ENCODE measurements around the gene TRAM2.

DNA sequence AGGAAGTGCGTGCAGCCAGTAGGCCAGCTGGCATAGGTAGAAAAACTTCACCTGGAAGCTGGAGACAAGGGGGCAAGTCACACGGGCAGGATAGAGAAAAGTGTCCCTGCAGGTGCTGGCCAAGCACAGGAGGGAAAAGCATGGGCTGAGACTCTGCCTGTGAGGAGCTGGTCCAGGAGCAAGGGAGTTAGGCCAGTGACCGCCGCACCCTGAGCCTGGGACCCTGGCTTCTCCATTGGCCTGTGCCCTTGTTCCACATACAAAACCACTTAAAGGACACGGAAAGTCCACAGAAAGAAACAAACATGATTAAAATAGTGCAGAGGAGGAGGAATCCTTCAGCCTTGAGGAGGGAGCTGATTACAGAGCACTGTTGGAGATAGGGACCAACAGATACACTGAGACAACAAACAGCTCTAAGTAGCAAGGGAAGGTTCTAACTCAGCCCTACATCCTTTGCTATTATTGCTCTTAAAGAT lies 68.6 kb downstream of the TRAM2 start:
- no peak for TF ChIP-seq CTCF (IDR thresholded peaks at IDR 0.05)
- no peak for TF ChIP-seq POLR2A (IDR thresholded peaks at IDR 0.05)

Measured in right lobe of liver (tissue), 4 donors.